BLaER1 (cell line): ENCODE measurements around the gene CDX1.

Source experiments
- H3K27ac ChIP-seq: shearing (Covaris generic); formaldehyde crosslinking; 2 replicates; pipeline ENCODE4 v1.8.1; 2022
- H3K27me3 ChIP-seq: shearing (Covaris generic); formaldehyde crosslinking; 2 replicates; pipeline ENCODE4 v1.8.1; 2022
- H3K36me3 ChIP-seq: shearing (Covaris generic); formaldehyde crosslinking; 2 replicates; pipeline ENCODE4 v1.8.1; 2022
- H3K4me1 ChIP-seq: shearing (Covaris generic); formaldehyde crosslinking; 2 replicates; pipeline ENCODE4 v1.8.1; 2022
- H3K4me2 ChIP-seq: shearing (Covaris generic); formaldehyde crosslinking; 2 replicates; pipeline ENCODE4 v1.8.1; 2022
- H3K4me3 ChIP-seq: shearing (Covaris generic); formaldehyde crosslinking; 2 replicates; pipeline ENCODE4 v1.8.1; 2022
- H3K9ac ChIP-seq: shearing (Covaris generic); formaldehyde crosslinking; 2 replicates; pipeline ENCODE4 v1.8.1; 2022
- H3K9me3 ChIP-seq: shearing (Covaris generic); formaldehyde crosslinking; 2 replicates; pipeline ENCODE4 v1.8.1; 2022
- H4K20me1 ChIP-seq: shearing (Covaris generic); formaldehyde crosslinking; 2 replicates; pipeline ENCODE4 v1.8.1; 2022
- Cebpa-rat ChIP-seq: shearing (Covaris generic); IDR thresholded peaks from 2 replicates; pipeline ENCODE4 v1.8.1; 2022

Gene CDX1

DNA sequence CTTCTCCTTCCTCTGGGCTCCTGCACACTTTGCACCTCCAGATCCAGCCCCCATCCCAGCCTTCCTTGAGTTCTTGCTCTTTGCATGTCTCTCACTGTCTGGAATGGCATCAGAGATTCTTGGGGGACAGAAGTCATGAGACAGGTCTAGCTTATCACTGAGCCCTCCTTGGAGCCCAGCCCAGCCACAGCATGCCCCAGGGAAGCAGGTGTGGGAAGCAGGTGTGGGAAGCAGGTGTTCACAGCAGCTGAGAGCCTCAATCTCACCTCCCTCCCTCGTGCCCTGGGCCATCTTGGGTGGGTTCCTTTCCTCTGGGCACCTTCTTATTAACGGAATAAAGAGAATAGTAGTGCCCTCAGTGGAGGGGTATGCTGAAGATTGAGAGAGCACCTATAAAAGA lies 50.5 kb downstream of the CDX1 start:
- 0 out of 2 replicates have a peak overlapping the region, but pooled peaks have one; percentile 45 for H3K9ac ChIP-seq
- H3K27me3 ChIP-seq, result no peaks in the 10 kb centered on the region
- no peaks in the 10 kb centered on the region for H4K20me1 ChIP-seq
- H3K4me2 ChIP-seq, result peak overlapping the region; percentile 34; the same call in 1 of the 2 replicates
- no peak overlapping the region for H3K4me3 ChIP-seq
- no peaks in the 10 kb centered on the region for H3K36me3 ChIP-seq
- H3K9me3 ChIP-seq, result no peaks in the 10 kb centered on the region
- H3K27ac ChIP-seq, result no peak overlapping the region
- peaks cover 40% of the 10 kb centered on the region for H3K4me1 ChIP-seq
- no peak for TF ChIP-seq Cebpa-rat

DNA sequence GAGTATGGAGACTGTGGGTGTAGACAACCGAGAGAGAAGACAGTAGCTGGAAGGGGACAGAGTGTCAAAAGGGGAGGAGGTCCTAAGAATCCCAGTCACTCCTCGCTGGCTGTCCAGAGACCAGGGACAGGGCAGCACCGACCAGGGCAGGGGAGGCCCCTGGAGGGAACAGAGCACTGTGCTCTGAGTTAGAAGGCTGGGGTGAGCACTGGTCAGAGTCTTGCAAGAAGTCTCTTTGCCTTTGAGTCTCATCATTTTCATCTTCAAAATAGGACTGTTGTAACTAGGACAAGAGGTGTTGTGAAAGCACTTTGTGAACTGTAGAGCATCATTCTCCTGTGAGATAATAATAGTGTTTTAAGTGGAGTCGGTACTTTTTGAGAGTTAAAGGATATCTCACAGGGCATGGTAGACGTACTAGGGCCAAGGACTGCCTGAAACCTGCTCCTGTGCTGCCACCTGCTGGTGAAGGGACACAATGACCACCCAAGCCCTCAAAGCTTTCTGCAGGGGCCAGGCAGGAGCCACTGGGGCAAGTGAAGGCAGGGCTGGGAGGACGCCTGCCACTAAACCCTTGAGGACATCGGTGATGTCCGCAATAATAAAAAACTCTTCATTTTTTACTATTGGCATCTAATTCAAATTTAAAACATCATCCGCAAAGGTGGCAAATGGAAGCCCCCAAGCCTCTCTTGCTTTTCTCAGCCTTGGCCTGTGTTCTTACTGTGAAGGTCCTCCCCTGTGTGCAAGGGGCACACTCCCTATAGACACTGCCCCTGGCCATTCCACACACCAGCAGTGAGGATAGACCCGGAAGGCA lies 51.5 kb downstream of the CDX1 start:
- TF ChIP-seq Cebpa-rat, result no peak
- no peaks in the 10 kb centered on the region for H3K9me3 ChIP-seq
- H3K9ac ChIP-seq, result no peak overlapping the region; the same call in 1 of the 2 replicates
- H3K27me3 ChIP-seq, result no peaks in the 10 kb centered on the region
- no peaks in the 10 kb centered on the region for H4K20me1 ChIP-seq
- H3K27ac ChIP-seq, result no peak overlapping the region
- H3K4me2 ChIP-seq, result peak overlapping the region; percentile 28
- H3K36me3 ChIP-seq, result no peaks in the 10 kb centered on the region
- no peak overlapping the region for H3K4me3 ChIP-seq
- peaks cover 30% of the 10 kb centered on the region for H3K4me1 ChIP-seq

DNA sequence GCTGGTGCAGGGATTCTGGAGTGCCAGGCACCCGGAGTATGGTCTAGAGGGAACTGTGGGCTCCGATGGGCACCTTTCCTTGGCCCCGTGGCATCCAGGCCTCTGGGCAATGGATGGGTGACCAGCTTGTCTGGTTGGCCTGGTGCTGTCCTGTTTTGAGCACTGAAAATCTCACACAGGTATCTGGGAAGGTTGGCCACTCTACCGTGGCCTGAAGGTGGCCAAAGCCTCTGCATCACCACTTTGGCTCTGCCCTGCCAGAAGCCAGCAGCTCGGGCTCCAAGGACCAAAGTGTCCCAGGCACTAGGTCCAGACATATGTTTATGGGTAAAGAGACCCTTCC lies 52.1 kb downstream of the CDX1 start:
- H3K9me3 ChIP-seq, result no peaks in the 10 kb centered on the region
- no peaks in the 10 kb centered on the region for H3K27me3 ChIP-seq
- H3K9ac ChIP-seq, result no peak overlapping the region
- no peak overlapping the region for H3K4me2 ChIP-seq
- no peak overlapping the region for H3K27ac ChIP-seq
- no peaks in the 10 kb centered on the region for H4K20me1 ChIP-seq
- H3K4me3 ChIP-seq, result no peak overlapping the region
- no peaks in the 10 kb centered on the region for H3K36me3 ChIP-seq
- peaks cover 27% of the 10 kb centered on the region for H3K4me1 ChIP-seq
- TF ChIP-seq Cebpa-rat, result no peak

- peaks cover 23% of the 10 kb centered on the region for H3K4me1 ChIP-seq
- H4K20me1 ChIP-seq, result no peaks in the 10 kb centered on the region
- TF ChIP-seq Cebpa-rat, result no peak
- no peak overlapping the region for H3K27ac ChIP-seq
- H3K9ac ChIP-seq, result no peak overlapping the region
- H3K4me2 ChIP-seq, result no peak overlapping the region
- H3K27me3 ChIP-seq, result no peaks in the 10 kb centered on the region
- H3K9me3 ChIP-seq, result no peaks in the 10 kb centered on the region
- no peak overlapping the region for H3K4me3 ChIP-seq
- H3K36me3 ChIP-seq, result no peaks in the 10 kb centered on the region
These were observed 52.6 kb downstream of the CDX1 start for GRCh38 chr5:150219142-150219541.

DNA sequence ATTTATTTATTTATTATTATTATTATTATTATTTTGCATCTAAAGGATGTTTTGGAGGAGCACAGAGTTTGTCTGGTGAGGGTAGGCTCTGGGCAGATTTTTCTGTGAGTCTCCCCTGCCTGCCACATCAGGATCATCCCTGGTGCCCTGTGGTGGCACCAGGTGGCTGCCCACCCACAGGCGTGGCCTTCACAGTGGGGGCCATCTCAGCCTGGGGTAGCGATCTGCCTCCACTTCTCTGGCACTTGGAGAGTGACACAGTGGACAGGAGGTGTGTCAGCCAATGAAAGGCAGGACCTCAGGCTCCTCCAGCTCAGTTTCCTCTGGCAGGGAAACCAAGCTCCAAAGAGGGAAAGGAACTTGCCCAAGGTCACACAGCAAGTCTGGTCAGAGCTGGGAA lies 53.3 kb downstream of the CDX1 start:
- Histone ChIP-seq H3K27ac (no peak overlapping the region), H3K4me1 (peaks cover 18% of the 10 kb centered on the region), H3K9me3 (no peaks in the 10 kb centered on the region), H3K36me3 (no peaks in the 10 kb centered on the region), H3K4me3 (no peak overlapping the region), H3K4me2 (no peak overlapping the region), H3K27me3 (no peaks in the 10 kb centered on the region), H4K20me1 (no peaks in the 10 kb centered on the region), H3K9ac (no peak overlapping the region)
- TF ChIP-seq Cebpa-rat, result no peak

DNA sequence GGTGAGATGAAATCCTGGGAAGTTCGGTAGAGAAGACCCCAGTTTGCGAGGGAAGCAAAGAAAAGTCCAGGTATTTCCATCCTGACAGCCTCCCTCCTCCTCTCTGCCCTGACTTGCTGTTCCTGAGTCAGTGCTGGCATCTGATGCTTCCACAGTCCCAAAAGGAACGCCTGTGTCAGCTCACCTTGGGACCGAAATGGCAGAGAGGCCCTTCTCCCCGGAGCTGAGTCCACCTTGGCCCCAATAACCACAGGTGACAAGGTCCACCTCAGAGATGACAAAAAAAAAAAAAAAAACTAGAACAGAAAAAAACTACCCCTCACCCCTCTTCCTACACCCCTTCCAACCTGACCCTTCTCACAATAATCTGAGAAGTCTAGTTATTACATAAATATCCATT lies 54.9 kb downstream of the CDX1 start:
- H4K20me1 ChIP-seq, result no peaks in the 10 kb centered on the region
- no peak for TF ChIP-seq Cebpa-rat

GRCh38 chr5:150222906-150223305 lies 56.3 kb downstream of the CDX1 start:
- H3K27ac ChIP-seq, result no peak overlapping the region
- H3K9me3 ChIP-seq, result no peaks in the 10 kb centered on the region
- TF ChIP-seq Cebpa-rat, result no peak
- peaks cover 10% of the 10 kb centered on the region for H3K4me1 ChIP-seq
- H3K4me2 ChIP-seq, result no peak overlapping the region
- H3K9ac ChIP-seq, result no peak overlapping the region
- H4K20me1 ChIP-seq, result no peaks in the 10 kb centered on the region
- no peaks in the 10 kb centered on the region for H3K27me3 ChIP-seq
- no peaks in the 10 kb centered on the region for H3K36me3 ChIP-seq
- no peak overlapping the region for H3K4me3 ChIP-seq

More for the DNA sequence above, 54.9 kb downstream of the CDX1 start:
- no peak overlapping the region for H3K9ac ChIP-seq
- H3K27me3 ChIP-seq, result no peaks in the 10 kb centered on the region
- H3K4me2 ChIP-seq, result no peak overlapping the region
- H3K9me3 ChIP-seq, result no peaks in the 10 kb centered on the region
- no peak overlapping the region for H3K27ac ChIP-seq
- H3K36me3 ChIP-seq, result no peaks in the 10 kb centered on the region
- H3K4me1 ChIP-seq, result peaks cover 18% of the 10 kb centered on the region
- no peak overlapping the region for H3K4me3 ChIP-seq

DNA sequence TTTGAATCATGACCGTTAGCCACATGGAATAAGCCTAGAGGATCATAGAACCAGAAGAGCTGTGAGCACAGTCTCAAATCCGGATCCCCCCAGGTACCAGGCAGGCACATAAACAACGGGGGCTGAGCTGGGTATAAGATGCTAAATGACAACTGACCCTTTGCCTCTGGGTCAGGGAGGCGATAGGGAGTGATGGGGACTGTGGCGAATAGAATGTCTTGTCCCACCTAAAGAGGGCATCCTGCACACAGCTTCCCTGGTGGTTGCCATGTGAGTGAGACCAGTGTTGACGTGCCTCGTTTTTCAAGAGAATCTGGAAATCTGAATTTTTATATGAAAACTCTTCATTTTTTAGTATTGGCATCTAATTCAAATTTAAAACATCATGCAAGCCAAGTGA lies 56.9 kb downstream of the CDX1 start:
- peaks cover 10% of the 10 kb centered on the region for H3K4me1 ChIP-seq

GRCh38 chr5:150224483-150225027 lies 58.0 kb downstream of the CDX1 start:
- Histone ChIP-seq H3K27ac (no peak overlapping the region), H3K9ac (no peak overlapping the region), H3K36me3 (no peaks in the 10 kb centered on the region), H4K20me1 (no peaks in the 10 kb centered on the region), H3K4me2 (no peak overlapping the region), H3K9me3 (no peaks in the 10 kb centered on the region), H3K4me1 (peaks cover 10% of the 10 kb centered on the region), H3K4me3 (no peak overlapping the region), H3K27me3 (no peaks in the 10 kb centered on the region)
- no peak for TF ChIP-seq Cebpa-rat

More for the DNA sequence above, 56.9 kb downstream of the CDX1 start:
- Histone ChIP-seq H3K27me3 (no peaks in the 10 kb centered on the region), H3K36me3 (no peaks in the 10 kb centered on the region), H4K20me1 (no peaks in the 10 kb centered on the region), H3K9me3 (no peaks in the 10 kb centered on the region), H3K9ac (no peak overlapping the region), H3K4me3 (no peak overlapping the region), H3K27ac (no peak overlapping the region), H3K4me2 (no peak overlapping the region)
- no peak for TF ChIP-seq Cebpa-rat

DNA sequence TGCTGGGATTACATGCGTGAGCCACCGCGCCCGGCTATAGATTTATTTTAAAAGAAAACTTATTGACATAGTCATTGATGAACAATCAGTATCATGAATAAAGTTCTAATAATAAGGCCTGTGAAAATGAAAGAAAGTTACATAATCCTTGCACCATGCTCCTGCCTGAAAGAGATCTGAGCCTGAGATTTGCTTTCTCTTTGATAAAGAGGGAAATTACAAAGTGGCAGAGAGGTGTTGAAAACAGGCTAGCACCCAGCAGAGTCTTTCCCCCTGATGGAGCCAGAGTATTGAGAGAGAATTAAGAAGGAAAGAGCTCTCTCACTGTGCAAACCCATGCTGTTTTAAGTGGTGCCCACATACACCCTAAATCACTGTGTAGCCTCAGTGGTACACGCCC lies 60.5 kb downstream of the CDX1 start:
- Histone ChIP-seq H3K4me2 (no peak overlapping the region), H4K20me1 (no peaks in the 10 kb centered on the region), H3K9ac (no peak overlapping the region), H3K4me1 (no peaks in the 10 kb centered on the region), H3K27ac (no peak overlapping the region), H3K9me3 (no peaks in the 10 kb centered on the region), H3K36me3 (no peaks in the 10 kb centered on the region), H3K27me3 (no peaks in the 10 kb centered on the region), H3K4me3 (no peak overlapping the region)
- no peak for TF ChIP-seq Cebpa-rat
